Stimulated activated CD4-positive, alpha-beta T cell treated with anti-CD3 and anti-CD28 coated beads, Interleukin-12 subunit alpha, Interleukin-12 subunit beta, amount 100 ng/mL, for 4 hours (primary cell): ENCODE measurements around the gene DYNLT1.
"Not testable (repeated sequence)": the region's sequence is repeated elsewhere in the genome, so short reads cannot be mapped to it uniquely, and the experiment has no call there.

Source experiments
- DNase-seq: peaks from one replicate; pipeline ENCODE4 v3.0.0-alpha.2; 2020

The DYNLT1 gene

DNA sequence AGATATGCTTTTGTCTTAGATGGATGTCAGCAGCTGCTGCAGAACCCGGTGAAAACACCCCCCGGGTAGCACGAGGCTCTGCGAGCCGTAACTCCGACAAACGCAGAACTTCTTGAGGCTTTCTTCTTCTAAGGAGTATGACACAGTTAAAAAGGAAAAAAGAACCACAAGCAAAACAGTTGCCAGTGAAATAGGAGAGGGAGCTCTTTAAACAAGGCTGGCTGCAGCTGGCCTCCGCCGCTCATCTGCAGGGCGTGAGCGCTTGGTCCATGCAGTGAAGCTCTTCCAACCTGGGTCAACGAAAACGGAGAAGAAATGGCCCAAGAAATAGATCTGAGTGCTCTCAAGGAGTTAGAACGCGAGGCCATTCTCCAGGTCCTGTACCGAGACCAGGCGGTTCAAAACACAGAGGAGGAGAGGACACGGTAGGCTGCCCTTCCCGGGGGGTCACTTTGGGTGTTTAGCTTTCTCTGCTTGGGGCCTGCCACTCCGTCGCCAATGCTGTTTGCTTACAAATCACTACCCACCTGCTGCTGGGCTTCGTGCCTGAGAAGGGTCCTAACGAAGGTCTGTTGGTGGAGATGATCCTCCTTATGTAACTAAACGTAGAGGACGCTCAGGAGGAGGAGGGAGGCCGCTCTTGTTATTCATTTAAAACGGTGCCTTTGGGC lies 18.5 kb upstream of the DYNLT1 start:
- DNase-seq, result no peak

DNA sequence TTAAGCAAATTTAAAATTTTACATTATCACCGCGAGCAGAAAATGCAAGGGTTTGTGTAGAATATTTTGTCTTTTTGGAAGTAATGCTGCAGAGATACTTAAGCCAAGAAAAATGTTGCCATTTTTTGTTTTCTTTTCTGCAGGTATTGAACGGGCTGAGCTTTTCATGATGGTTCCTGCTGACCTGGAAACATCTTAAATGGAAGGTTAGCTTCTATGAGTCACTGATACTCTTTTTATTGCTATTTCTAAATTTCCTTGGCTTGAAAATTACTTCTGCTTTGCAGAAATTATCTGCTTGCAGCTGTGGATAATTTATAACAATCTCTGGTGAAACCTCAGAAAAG lies 18.0 kb upstream of the DYNLT1 start:
- DNase-seq, result no peak

DNA sequence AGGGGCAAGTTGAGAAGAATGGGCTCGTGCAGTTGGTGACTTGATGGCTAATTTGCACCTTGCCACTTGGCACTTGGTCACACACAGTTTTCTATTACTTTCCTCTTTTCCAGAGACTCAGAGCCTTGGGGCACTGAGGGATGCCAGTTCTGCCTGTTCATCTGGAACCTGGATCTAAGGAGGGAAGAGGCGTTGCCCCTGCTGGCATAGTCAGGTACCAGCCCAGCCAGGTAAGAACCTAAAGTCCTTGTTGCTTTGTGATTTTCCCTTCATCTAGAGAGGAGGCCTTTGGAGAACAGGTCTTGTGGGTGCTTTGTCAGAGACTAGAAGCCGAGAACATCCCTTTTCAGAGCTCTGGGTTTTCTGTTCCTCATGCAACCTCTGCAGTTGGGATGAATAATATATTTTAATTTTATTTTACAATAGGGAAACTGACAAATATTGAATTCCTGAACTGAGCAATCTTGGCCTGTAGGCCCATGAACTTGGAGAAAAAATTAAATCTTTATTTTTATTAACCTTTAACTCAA lies 16.7 kb upstream of the DYNLT1 start:
- no peak for DNase-seq

DNA sequence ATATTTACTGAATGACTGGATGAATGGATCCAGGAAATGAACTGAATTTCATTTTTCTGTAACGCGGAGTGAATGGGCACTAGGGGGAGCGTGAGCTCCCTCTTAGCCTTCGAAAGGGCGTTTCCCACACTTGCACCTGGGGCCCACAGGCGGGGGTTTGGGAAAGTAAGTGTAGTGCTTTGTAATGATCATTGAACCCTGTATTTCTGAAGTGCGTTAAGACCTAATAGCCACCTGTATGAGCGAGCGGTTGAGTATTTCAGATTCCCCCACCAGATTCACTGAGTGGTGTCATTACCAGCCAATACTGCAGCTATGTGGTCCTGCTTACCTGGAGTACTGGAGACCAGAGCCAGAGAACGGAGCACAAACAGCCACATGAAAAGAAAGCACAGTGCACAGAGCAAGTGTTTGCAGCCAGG lies 15.8 kb upstream of the DYNLT1 start:
- DNase-seq, result no peak

DNA sequence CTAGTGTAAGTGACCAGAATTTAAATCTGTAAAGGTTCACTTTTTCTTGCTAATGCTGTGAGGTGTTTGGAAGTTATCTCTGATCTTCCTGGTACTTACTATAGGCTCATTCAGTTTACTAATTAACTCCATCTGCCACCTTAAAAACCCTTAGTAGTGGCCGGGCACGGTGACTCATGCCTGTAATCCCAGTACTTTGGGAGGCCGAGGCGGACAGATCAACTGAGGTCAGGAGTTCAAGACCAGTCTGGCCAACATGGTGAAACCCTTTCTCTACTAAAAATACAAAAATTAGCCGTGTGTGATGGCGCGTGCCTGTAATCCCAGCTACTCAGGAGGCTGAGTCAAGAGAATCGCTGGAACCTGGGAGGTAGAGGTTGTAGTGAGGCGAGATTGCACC lies 12.4 kb upstream of the DYNLT1 start:
- not testable (repeated sequence) for DNase-seq

DNA sequence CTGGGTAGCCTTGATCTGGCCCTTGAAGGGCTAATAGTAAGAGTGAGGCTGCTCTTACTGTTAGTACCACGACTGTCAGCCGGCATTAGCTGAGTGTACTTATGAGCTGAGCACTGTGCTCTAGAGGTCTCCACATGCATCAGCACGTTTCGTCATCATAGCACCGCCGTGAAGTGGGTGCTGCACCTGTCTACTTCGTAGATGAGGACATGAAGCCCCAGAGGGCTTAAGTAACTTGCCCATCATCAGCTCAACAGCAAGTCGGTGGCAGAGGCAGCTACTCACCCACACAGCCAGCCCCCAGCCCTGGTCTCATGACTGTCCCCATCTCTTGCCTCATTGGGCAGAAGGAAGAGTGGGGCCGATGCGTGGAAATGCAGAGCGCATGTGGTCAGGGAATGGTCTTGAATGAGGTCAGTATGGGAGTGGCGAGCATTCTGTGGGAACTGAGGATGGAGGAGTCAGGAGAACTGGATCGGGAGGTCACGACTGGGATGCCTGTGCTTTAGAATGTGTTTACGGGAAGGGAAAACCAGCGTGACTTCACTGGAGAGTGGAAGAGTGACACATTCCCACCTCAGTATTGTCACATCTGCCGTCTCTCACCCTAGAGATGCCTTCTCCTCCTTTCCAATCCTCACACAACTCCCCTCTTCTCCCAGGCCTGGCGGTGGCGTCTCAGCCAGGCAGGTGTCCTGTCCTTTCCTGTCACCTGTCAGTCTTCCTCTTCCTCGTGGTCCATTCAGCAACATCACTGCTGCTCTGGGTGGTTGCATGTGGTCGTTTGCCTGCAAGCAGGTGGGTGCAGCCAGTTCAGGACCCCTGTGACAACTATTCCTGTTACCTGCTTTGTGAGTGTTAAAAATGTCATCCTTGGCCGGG lies 11.3 kb upstream of the DYNLT1 start:
- no peak for DNase-seq

DNA sequence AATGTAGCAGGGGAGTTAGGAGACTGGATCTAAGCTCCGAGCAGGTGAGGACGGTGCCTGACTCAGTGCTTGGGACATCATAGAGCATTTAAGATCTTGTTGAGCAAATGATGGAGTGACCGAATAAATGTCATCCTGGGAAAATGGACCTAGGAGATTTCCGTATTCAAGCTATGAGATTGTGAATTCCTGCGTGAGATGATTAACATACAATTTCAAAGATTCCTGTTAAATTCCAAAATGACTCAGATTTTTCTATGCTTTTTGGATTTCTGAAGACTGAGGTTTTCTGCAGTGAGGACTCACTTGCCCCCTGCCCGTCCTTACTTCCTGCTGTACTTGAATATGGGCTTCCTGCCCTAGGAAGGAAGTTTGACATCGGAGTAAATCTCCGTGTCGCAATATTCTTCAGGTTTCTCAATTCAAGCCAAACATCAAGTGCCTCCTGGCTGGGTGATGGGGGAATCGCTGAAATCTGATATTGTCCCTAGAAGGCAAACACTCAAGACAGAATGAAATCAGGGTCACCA lies 10.5 kb upstream of the DYNLT1 start:
- DNase-seq, result no peak

DNA sequence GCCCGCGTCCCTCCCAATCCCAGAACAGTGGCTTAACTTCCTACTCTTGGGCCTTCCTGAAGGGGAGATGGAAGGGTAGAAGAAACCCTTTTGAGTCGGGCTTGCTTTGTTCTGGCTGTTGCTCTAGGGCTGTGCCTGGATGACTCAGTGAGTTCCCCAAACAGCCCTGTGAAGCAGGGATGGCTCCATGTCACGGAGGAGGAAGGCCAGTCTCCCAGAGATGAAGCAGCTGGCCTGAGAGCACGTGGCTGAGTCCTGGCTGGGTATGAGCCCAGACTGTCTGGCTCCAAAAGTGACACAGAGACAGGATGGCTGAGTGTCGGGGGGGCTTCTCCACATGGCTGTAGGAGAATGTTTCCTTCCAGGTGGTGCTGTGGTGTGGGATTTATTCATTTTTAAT lies 10.0 kb upstream of the DYNLT1 start:
- DNase-seq, result no peak

DNA sequence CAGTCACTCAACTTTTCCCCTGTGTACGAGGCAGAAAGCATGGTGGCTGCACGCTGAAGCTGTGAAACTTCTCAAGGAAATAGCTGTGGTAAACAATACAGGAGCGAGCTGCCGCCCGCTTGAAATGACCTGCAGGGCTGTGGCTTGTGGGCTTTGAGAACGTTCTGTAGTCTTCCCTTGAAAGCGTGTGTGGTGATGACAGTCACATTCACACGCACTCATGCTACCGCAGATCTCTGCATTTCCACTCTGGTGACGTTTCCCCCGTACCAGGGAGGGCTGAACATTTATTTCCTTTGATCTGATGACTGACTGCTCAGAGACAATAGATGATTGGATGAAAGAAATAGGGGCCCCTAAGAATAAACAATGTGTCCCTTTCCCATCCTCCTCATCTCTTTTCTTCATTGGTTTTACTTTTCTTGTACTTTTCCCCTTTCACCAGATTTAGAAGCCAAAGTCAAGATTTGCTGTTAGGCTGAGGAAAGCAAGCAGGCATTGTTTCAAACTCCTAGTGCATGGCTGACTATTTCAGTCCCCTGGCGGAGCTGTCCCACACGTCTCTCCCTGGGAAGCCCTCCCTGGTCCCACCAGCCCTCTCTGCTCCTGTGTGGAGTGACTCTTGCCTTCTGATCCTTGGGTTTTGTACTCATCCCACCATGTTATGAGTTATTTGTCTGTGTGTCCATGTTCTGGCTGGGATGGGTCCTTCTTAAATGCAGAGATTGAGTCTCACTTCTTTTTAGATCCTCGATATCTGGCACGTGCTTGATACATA lies 9.2 kb upstream of the DYNLT1 start:
- peak; percentile 70 for DNase-seq

DNA sequence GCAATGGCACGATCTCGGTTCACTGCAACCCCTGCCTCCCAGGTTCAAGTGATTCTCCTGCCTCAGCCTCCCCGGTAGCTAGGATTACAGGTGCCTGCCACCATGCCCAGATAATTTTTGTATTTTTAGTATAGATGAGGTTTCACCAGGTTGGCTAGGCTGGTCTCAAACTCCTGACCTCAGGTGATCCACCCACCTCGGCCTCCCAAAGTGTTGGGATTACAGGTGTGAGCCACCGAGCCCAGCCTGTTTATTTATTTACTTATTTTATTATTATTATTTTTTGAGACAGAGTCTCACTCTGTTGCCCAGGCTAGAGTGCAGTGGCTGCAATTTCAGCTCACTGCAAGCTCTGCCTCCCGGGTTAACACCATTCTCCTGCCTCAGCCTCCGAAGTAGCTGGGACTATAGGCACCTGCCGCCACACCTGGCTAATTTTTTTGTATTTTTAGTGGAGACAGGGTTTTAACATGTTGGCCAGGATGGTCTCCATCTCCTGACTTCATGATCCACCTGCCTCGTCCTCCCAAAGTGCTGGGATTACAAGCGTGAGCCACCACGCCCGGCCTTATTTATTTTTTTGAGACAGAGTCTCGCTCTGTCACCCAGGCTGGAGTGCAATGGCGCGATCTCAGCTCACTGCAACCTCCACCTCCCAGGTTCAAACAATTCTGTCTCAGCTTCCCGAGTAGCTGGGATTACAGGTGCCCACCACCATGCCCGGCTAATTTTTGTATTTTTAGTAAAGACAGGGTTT lies 7.6 kb upstream of the DYNLT1 start:
- not testable (repeated sequence) for DNase-seq

DNA sequence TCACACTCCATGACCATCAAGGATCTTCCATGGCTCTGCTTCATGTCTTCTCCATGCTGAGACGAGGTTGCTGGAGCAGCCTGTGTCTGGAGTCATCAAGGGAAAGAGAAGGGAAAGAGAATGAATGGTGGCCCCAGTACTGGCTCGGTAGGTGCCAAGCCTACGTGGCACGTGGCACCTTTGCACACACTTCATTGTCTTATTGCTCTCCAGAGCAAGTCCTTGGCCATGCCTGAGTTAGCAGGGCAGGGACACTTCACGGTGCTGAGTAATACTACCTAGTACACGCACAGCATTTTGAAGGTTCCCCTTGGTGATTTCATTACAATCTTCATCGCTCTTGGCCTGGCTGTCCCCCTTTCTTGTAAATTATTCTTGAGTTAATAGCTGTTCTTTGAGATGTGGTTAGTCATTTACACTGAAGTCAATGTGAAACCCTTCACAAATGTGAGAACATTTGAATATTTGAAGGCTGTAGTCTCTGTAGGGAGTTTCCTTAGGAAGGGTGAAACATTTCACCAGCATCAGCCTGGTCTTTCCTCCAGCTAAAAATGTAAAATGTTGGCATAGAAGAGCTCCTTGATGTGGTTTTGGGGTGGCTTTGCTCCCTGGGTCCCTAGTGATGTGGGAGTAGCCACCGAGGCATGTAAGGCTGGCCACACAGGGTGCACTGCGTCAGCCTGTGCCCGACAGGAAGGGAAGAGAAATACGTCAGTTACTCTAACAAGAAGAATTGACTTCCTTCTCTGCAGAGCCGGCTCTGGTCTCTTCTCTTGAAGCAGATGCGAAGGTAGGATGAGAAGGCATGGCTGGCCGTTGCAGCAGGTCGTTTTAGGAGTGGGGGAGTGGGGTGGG lies 5.0 kb upstream of the DYNLT1 start, which contains the start of gene SYTL3:
TSS of gene SYTL3 (plus strand) at position 766 of the 855 bp plus-strand sequence. CDS start 13,215 bp downstream, outside the sequence.
- peak; percentile 66 for DNase-seq

DNA sequence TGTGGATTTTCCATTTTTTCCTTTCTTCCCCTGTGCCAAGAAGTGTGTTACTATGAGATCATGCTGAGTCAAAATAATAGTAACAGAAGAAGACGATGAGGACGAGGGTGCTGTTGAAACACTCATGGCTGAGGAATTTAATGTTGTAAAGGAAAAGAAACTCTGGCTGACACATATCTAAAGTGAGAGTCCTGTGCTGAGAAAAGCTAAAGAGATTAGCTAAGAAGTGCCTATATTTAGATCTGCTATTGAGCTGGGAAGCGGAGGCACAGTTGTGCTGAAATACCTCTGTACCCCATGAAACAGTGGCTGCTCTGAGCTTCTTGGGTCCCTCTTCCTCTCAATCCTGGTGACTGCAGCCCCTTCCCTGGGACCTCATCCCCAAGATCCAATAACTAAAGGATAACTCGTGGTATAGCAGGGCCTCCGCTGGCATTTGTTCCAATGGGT lies 4.2 kb upstream of the DYNLT1 start:
- DNase-seq, result no peak

DNA sequence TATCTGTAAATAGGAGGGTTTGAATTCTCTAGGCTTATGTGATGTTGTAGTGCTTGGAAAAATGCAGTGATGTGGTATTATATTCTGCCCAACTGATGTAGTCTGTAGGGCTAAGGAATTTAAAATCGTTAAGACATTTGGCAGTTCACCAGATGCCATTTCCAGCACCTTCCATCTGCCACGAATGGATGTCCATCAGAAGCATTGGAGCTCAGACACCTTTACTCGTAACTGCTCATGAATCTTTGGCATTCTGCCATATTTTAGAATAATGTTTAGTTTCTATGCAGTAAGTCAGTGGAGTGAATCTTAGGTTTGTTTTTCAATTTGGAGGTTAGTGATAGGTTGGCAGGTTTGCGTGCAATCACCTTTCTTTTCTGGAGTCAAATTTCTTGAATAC lies 3.0 kb upstream of the DYNLT1 start:
- DNase-seq, result no peak

DNA sequence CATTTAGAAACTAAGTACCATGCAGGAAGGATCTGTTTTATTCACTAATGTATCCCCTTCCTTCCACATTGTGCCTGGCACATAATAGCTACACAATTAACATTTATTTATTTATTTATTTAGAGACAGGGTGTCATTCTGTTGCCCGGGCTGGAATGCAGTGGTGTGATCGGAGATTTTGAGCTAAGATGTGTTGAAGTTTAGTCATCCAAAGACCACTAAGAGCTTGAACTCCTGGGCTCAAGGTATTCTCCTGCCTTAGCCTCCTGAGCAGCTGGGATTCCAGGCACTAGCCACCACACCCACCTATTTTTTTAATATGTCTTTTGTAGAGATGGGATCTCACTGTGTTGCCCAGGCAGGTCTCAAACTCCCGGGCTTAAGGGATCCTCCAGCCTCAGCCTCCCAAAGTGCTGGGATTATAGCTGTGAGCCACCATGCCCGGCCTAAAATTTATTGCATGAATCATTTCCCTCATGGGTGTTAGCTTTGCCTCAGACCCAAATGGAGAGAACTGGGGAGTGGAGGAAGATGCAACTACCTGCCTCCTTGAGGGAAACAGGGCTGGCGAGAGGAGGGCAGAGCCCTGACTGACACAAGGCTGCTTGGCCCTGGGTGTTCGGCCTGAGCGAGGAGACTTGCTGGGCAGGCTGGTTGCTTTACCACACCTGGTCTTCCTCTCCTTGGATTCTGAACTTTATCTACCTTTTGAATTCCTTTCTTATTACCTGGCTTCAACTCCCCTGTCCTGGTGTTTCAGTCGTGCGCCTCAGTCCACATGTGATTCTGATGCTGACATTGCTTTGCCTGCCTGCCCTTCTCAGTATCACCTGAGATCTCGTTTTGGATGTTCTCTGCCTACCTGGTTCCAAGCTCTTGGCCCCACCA lies 1.7 kb upstream of the DYNLT1 start:
- DNase-seq, result no peak

DNA sequence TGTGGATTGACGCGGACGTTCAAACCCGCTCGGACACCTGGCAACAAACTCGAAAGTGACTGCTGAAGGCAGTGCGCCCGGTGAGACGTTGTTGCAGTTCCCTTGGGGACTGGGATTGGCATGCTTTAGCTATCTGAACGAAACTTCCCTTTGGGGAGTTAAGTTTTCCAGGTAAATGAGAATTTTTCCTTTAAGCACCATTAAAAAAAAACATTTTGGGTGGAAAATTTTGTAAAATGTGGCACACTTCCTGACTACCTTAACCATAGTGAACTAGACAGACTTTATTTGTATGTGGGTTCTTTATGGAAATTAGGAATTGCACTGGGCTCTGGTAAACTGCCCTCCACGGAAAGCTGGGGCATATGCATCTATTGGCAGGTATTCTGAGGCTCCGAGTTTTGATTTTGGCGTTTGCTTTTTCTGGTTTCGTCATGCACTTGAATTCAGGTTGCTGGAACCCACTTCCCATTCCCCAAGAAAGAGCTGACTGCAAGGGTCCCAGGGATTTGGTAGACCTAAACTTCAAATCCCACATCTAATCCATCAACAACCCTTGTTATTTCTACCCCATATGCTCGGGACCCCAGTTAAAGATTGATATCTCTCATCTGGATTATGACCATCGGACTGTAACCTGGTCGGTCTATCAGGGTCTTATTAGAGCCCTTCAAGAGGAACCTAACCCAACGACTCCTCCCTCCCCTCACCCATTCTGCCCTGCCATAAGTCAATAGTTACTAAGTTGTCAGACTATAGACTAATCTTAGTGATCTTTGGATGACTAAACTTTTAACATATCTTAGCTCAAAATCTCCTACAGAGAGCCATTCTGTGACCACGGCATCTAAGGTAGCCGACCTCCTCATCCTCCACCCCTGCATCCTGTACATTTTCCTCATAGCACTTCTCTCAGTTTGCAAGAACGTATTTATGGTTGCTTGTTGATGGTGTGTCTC lies 800 bp upstream of the DYNLT1 start:
- no peak for DNase-seq

DNA sequence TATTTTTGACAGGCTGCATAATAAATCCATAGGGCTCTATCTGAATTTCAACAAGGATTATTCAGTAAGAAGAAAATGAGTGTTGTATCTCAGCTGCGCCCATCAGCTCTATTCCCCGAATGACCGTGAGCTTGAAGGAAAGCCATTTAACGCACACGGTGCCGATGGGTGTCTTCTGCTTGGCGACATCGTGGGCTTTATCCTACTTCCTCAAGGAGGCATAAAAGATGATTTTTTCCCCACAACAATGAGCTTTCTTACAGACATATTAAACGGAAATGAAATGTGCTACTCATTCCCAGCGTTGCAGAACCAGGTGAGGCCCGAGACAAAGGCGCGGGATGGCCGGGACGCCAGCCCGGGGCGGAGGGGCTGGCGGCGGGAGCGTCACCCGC lies 710 bp downstream of the DYNLT1 start:
- no peak for DNase-seq

DNA sequence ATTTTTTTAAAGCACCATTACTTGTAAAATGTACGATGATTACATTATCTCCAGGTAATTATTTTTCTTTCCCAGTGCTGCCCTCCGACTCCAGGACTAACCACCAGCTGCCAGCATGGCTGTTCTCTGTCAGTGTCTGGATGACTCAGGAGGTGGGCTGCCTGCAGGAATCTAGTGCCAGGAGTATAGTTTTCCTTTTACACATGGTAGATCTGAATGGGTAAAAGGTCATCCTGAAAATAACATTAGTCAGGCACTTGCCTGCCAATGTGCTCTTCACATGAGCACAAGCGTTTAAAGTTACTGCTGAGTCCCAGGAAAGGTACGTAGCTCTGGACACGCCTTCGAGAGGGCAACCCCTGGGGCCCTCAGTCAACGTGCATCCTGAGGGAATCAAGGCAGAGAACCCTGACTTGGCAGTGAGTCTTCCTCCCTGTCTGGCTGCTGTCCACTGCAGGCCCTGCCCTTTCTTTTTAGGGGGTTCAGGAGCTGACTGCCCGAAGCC lies 2.4 kb downstream of the DYNLT1 start:
- no peak for DNase-seq

DNA sequence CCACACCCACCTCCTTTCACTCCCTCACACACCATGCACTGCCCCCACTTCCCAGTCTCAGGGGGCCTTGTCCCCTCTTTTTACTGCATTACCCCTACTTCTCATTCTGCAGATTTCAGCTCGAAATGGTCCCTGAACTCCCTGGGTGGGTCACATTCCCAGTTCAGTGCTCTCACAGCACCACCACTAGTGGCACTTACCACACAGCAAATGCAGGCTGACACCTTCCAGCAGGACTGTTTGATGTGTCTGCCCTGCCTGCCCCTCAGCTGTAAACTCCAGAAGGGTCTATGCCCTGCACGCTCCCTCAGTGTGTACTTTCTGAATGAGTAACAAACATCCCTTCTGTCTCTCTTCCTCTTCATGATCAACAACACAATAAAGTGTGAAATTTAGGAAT lies 4.0 kb downstream of the DYNLT1 start:
- DNase-seq, result no peak

DNA sequence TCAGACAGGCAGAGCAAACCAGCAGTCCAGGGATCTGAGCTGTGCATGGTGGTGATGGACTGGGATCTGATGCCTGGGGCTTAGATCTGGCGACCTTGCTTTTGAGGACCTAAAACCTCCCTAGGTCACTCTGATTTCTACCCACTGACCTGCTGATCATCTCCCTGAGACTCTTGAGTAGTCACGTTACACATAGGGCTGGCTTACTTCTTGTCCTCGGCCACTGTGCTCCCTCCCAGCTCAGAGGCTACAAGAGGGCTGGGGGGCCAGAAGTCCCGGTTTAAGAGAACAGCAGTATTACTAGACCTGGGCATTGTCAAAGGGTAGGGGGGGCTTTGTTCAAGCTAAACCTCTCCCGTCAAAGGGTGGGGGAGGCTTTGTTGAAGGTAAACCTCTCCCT lies 5.5 kb downstream of the DYNLT1 start:
- no peak for DNase-seq
